Adrenal gland (tissue), 12 donors: ENCODE data around the gene MBP. TPM values are rescaled to one million over a fixed set of nuclear protein-coding genes. Genes with fewer than 3 reads are reported as not detected.

Experiments used
- DNase-seq, 7 donors: peaks; one replicate each; pipeline ENCODE4 v3.0.0-alpha.2; 2019 to 2020
- H3K27ac ChIP-seq, 5 donors: fragments of 200-600 bp; sonication (generic) in 4 of 5; 1 replicate in 3 of 5; 2 replicates in 2 of 5; pipeline versions ENCODE4 v1.5.1 to v1.8.0; 2016 to 2020; ENCODE audit warnings: mild to moderate bottlenecking in 1 of 5
- H3K27me3 ChIP-seq: fragments of 200-600 bp; 2 replicates; pipeline ENCODE4 v1.8.0; 2021
- H3K36me3 ChIP-seq, 2 donors: fragments of 200-600 bp; replicated peaks in 1 of 2; 1 replicate in 1 of 2; 2 replicates in 1 of 2; pipeline versions ENCODE4 v1.5.1 to v1.8.0; 2018 to 2022
- H3K4me1 ChIP-seq, 2 donors: fragments of 200-600 bp; replicated peaks in 1 of 2; 1 replicate in 1 of 2; 2 replicates in 1 of 2; pipeline versions ENCODE4 v1.5.1 to v1.8.0; 2018 to 2021
- H3K4me3 ChIP-seq, 4 donors: fragments of 200-600 bp; sonication (generic) in 3 of 4; one replicate each; pipeline ENCODE4 v1.5.1; 2016 to 2018
- H3K9me3 ChIP-seq, 3 donors: fragments of 200-600 bp; sonication (generic) in 1 of 3; replicated peaks in 1 of 3; 1 replicate in 2 of 3; 2 replicates in 1 of 3; pipeline versions ENCODE4 v1.5.1 to v1.8.0; 2016 to 2021
- CTCF ChIP-seq, 6 experiments: fragments of 450-650 bp in 4 of 6; fragments of 200-600 bp in 2 of 6; sonication (generic) in 1 of 6; IDR thresholded peaks; 1 replicate in 5 of 6; 2 replicates in 1 of 6; pipeline versions ENCODE4 v1.5.1 to v1.8.0; 2016 to 2021; ENCODE audit warnings: antibody characterized with exemption in 6 of 6, mild to moderate bottlenecking in 2 of 6, moderate library complexity in 1 of 6
- POLR2A ChIP-seq, 2 donors: fragments of 450-650 bp; IDR thresholded peaks; one replicate each; pipeline ENCODE4 v1.6.1; 2017; ENCODE audit warnings: antibody characterized with exemption in 2 of 2, mild to moderate bottlenecking in 2 of 2, moderate library complexity in 1 of 2
- whole genome bisulfite sequencing, 4 donors: extraction: QIAGEN DNeasy Blood & Tissue Kit in 2 of 4; methylation state at CpG; one replicate each; pipeline versions ENCODE4 v1.1.5 to v1.1.7; 2013 to 2017; 5-methylcytosine and 5-hydroxymethylcytosine counted together
- intact Hi-C, 2 donors: fragments of 100-400 bp; cut with DNase I; formaldehyde crosslinking; loops; one replicate each; pipeline versions ENCODE4 v1.14.1 to v1.15.0; 2022 to 2023
- polyA plus RNA-seq, 3 donors: library from polyadenylated mRNA; stranded (reverse); fragments of 200-250 nt in 2 of 3; fragments of 350-450 nt in 1 of 3; fragmentation: Illumina TruSeq in 1 of 3; extraction: RNeasy Lipid Tissue Mini Kit (QIAGEN cat#74804) in 1 of 3; gene quantifications; one replicate each; pipeline ENCODE4 v1.2.3, GENCODE V29; 2013 to 2014
- total RNA-seq, 9 donors: library from RNA; depleted of rRNA in 4 of 9; stranded (reverse); fragments of >200 nt in 4 of 9; fragments of 120-200 nt in 1 of 9; fragmentation: NEBNext Ultra II Directional in 1 of 9; extraction: Animal tissue kit (Norgen Biotek cat#: 25700) in 1 of 9; gene quantifications; one replicate each; pipeline versions ENCODE4 v1.1.0 to v1.2.4, GENCODE V29; 2013 to 2023
- donor health status: healthy with polysubstance abuse.
- donor health status: Bipolar disorder and iron deficiency.
- donor health status: DM: yes; HTN: yes; CAD: no.
- donor health status: DM: no; HTN: no; CAD: no.
- donor health status: DM: no; HTN: no; CAD: no.
- donor health status: DM: yes; HTN: yes; CAD: no.

MBP gene
- total and polyA plus RNA-seq, 12 donors, result 1.8 to 23.7 (median 13.7) TPM

- Histone ChIP-seq H3K27ac (peak overlapping the region in 4 of 5 donors; percentile 62 to 90 (median 77)), H3K9me3 (no peaks in the 10 kb centered on the region), H3K27me3 (no peaks in the 10 kb centered on the region), H3K36me3 (no peaks in the 10 kb centered on the region), H3K4me1 (peaks cover 9 to 21% of the 10 kb centered on the region in 2 donors), H3K4me3 (no peak overlapping the region)
- 50 to 71% (median 56%) methylated on average over 7 to 8 of the region's 8 CpGs for WGBS, 4 donors
- peak in 1 of 7 donors; percentile 44 for DNase-seq
- intact Hi-C loops, result no loop called here
- TF ChIP-seq CTCF (IDR thresholded peaks at IDR 0.05), result no peak
- TF ChIP-seq POLR2A (IDR thresholded peaks at IDR 0.05), result no peak
Observed at GRCh38 chr18:77115192-77115953, 17.2 kb downstream of the MBP start.

- intact Hi-C loops, result no loop called here
- Histone ChIP-seq H3K27ac (peak overlapping the region in 4 of 5 donors; percentile 62 to 90 (median 77)), H3K9me3 (no peaks in the 10 kb centered on the region), H3K4me1 (peaks cover 9 to 23% of the 10 kb centered on the region in 2 donors), H3K36me3 (no peaks in the 10 kb centered on the region), H3K27me3 (no peaks in the 10 kb centered on the region), H3K4me3 (no peak overlapping the region)
- 28 to 50% (median 47%) methylated on average over 17 to 25 of the region's 25 CpGs for WGBS, 4 donors
- DNase-seq, result peak; percentile 63 to 97 (median 92)
- TF ChIP-seq POLR2A (IDR thresholded peaks at IDR 0.05) (no peak), CTCF (IDR thresholded peaks at IDR 0.05) (no peak)
Observed at GRCh38 chr18:77114415-77115191, 18.0 kb downstream of the MBP start.

GRCh38 chr18:77114152-77114414, 18.5 kb downstream of the MBP start:
- DNase-seq, result no peak
- H3K9me3 ChIP-seq, result no peaks in the 10 kb centered on the region
- H3K36me3 ChIP-seq, result no peaks in the 10 kb centered on the region
- intact Hi-C loops, result no loop called here
- H3K4me1 ChIP-seq, result peaks cover 9 to 28% of the 10 kb centered on the region in 2 donors
- H3K27me3 ChIP-seq, result no peaks in the 10 kb centered on the region
- no peak for TF ChIP-seq CTCF (IDR thresholded peaks at IDR 0.05)
- TF ChIP-seq POLR2A (IDR thresholded peaks at IDR 0.05), result no peak
- WGBS, 4 donors, result 21 to 44% (median 42%) methylated on average over 2 of the region's 2 CpGs
- peak overlapping the region in 4 of 5 donors; percentile 42 to 90 (median 77) for H3K27ac ChIP-seq
- H3K4me3 ChIP-seq, result no peak overlapping the region

- H3K27ac ChIP-seq, result peak overlapping the region in 3 of 5 donors; percentile 42 to 90 (median 88)
- intact Hi-C loops, result no loop called here
- no peaks in the 10 kb centered on the region for H3K27me3 ChIP-seq
- TF ChIP-seq POLR2A (IDR thresholded peaks at IDR 0.05) (no peak), CTCF (IDR thresholded peaks at IDR 0.05) (no peak)
- no peak overlapping the region for H3K4me3 ChIP-seq
- 79 to 86% (median 82%) methylated on average over 15 of the region's 15 CpGs for WGBS, 4 donors
- no peaks in the 10 kb centered on the region for H3K36me3 ChIP-seq
- peak in 1 of 7 donors; percentile 22 for DNase-seq
- no peaks in the 10 kb centered on the region for H3K9me3 ChIP-seq
- peaks cover 9 to 33% of the 10 kb centered on the region in 2 donors for H3K4me1 ChIP-seq
Observed at GRCh38 chr18:77113361-77114151, 19.0 kb downstream of the MBP start.
